Kidney (tissue), 14 donors: ENCODE measurements around the gene NAPSA. TPM values are rescaled to one million over a fixed set of nuclear protein-coding genes. Genes with fewer than 3 reads are reported as not detected.

Source experiments
- DNase-seq, 5 donors: peaks; one replicate each; pipeline ENCODE4 v3.0.0-alpha.2; 2013 to 2020
- FAIRE-seq: peaks from 2 replicates; lab custom pipeline; 2012; peaks lifted over from hg19 to GRCh38; lab: Jason Lieb, UNC
- H3K27ac ChIP-seq, 2 donors: one replicate each; pipeline ENCODE4 v1.7.0; 2013; ENCODE audit warnings: low read depth in 2 of 2, low read length in 2 of 2, inconsistent platforms in 1 of 2
- H3K27me3 ChIP-seq: one replicate; pipeline ENCODE4 v1.7.1; 2013; ENCODE audit warnings: low read length, inconsistent platforms; ENCODE audit not compliant: control insufficient read depth, insufficient read depth
- H3K36me3 ChIP-seq, 3 donors: one replicate each; pipeline versions ENCODE4 v1.7.0 to v1.7.1; 2013; ENCODE audit warnings: low read length in 3 of 3, control low read depth in 1 of 3, inconsistent platforms in 1 of 3; ENCODE audit not compliant: insufficient read depth in 3 of 3, control insufficient read depth in 2 of 3
- H3K4me1 ChIP-seq, 3 donors: one replicate each; pipeline versions ENCODE4 v1.7.0 to v1.7.1; 2013; ENCODE audit warnings: low read length in 3 of 3, inconsistent platforms in 1 of 3, low read depth in 1 of 3; ENCODE audit not compliant: control insufficient read depth in 2 of 3, insufficient read depth in 2 of 3
- H3K4me3 ChIP-seq, 3 donors: one replicate each; pipeline versions ENCODE4 v1.7.0 to v1.8.1; 2013; ENCODE audit warnings: low read length in 3 of 3, control low read depth in 1 of 3, inconsistent platforms in 1 of 3
- H3K9ac ChIP-seq, 3 donors: one replicate each; pipeline versions ENCODE4 v1.7.0 to v1.7.1; 2013; ENCODE audit warnings: low read length in 3 of 3, control low read depth in 1 of 3, inconsistent platforms in 1 of 3
- H3K9me3 ChIP-seq, 3 donors: one replicate each; pipeline versions ENCODE4 v1.7.0 to v1.7.1; 2013; ENCODE audit warnings: low read length in 3 of 3, control low read depth in 1 of 3, inconsistent platforms in 1 of 3; ENCODE audit not compliant: control insufficient read depth in 2 of 3, insufficient read depth in 1 of 3
- intact Hi-C: fragments of 100-400 bp; cut with DNase I; formaldehyde crosslinking; loops from one replicate; pipeline ENCODE4 v1.11.1; 2022
- polyA plus RNA-seq: library from polyadenylated mRNA; stranded (reverse); fragments of 350-450 nt; fragmentation: Illumina TruSeq; extraction: RNeasy Lipid Tissue Mini Kit (QIAGEN cat#74804); gene quantifications from one replicate; pipeline ENCODE4 v1.2.3, GENCODE V29; 2014; ENCODE audit warnings: low read depth, low replicate concordance; ENCODE audit not compliant: insufficient read depth
- total RNA-seq: library from RNA; stranded (reverse); fragmentation: NEBNext Ultra II Directional; extraction: Animal tissue kit (Norgen Biotek cat#: 25700); gene quantifications from one replicate; pipeline ENCODE4 v1.2.1, GENCODE V29; 2021
- TF ChIP-seq, protein P1 (sequence below): IDR thresholded peaks from 3 replicates; pipeline ENCODE4 v1.5.1; 2012; ENCODE audit warnings: mild to moderate bottlenecking, moderate library complexity, borderline replicate concordance; ENCODE audit not compliant: insufficient read depth; ENCODE audit errors: extremely low read depth
- donor health status: control.
- donor health status: control.
- donor health status: control.
- donor health status: control.
- donor health status: control.
- donor health status: DM: yes; HTN: yes; CAD: no.
- donor health status: Normal renal cell carcinoma (clear cell type).

Gene NAPSA
- total and polyA plus RNA-seq, 2 donors from 2014 or later: 217 to 268 TPM

GRCh38 chr19:50326101-50326664 lies 39.3 kb downstream of the NAPSA start:
- peak overlapping the region in 2 of 3 donors; percentile 51 to 71 for H3K4me3 ChIP-seq
- H3K9me3 ChIP-seq: no peaks in the 10 kb centered on the region
- H3K9ac ChIP-seq: no peak overlapping the region
- TF ChIP-seq, protein P1, sequence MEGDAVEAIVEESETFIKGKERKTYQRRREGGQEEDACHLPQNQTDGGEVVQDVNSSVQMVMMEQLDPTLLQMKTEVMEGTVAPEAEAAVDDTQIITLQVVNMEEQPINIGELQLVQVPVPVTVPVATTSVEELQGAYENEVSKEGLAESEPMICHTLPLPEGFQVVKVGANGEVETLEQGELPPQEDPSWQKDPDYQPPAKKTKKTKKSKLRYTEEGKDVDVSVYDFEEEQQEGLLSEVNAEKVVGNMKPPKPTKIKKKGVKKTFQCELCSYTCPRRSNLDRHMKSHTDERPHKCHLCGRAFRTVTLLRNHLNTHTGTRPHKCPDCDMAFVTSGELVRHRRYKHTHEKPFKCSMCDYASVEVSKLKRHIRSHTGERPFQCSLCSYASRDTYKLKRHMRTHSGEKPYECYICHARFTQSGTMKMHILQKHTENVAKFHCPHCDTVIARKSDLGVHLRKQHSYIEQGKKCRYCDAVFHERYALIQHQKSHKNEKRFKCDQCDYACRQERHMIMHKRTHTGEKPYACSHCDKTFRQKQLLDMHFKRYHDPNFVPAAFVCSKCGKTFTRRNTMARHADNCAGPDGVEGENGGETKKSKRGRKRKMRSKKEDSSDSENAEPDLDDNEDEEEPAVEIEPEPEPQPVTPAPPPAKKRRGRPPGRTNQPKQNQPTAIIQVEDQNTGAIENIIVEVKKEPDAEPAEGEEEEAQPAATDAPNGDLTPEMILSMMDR: no peak
- no peak overlapping the region for H3K27ac ChIP-seq
- peaks cover 0 to 14% (median 0%) of the 10 kb centered on the region in 3 donors for H3K4me1 ChIP-seq
- intact Hi-C loops: no loop called here
- H3K27me3 ChIP-seq: peaks cover 9% of the 10 kb centered on the region
- DNase-seq (peak in 1 of 5 donors; percentile 67), FAIRE-seq (no peak)
- no peaks in the 10 kb centered on the region for H3K36me3 ChIP-seq

DNA sequence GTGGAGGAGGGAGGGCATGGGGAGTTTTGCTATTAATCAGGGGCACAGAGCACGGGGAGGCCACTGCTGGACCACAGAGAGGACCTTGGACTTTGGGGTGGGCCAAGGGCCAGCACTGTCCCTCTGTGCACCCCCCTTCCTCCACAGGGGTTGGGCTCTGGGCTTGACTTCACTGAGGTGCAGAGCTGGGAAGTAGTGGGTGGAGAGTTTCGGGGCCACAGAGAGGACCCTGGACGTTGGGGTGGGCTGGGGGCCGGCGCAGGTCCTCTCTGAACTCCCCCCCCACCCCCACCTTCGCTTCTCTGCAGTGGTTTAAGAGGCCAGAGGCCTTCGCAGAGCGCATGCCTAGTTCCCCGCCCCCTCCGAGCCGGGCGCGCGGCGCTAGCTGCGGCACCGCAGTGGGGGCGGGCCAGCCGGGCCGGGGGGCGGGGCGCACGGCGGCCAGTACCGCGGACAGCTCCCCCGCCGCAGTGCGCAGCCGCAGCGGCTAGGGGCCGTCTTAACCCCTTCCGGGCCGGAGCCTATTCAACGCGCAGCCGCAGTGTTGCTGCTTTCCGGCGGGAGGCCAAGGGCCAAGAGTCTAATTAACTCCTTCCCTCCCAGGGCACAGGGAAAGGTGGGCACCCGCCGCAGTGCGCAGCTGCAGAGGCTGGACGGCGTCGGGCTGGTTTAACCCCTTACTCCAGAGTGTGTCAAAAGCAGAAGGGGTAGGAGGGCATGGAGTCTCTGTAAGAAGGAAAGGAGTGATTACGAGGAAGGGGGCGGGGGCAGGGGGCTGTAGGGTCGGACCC lies 39.9 kb downstream of the NAPSA start:
- TF ChIP-seq, protein P1: no peak
- DNase-seq (peak; percentile 85 to 94 (median 86)), FAIRE-seq (no peak)
- Histone ChIP-seq H3K9me3 (no peaks in the 10 kb centered on the region), H3K27ac (no peak overlapping the region), H3K9ac (no peak overlapping the region), H3K4me3 (peak overlapping the region in 2 of 3 donors; percentile 51 to 71), H3K36me3 (no peaks in the 10 kb centered on the region), H3K27me3 (peaks cover 9% of the 10 kb centered on the region), H3K4me1 (peaks cover 0 to 13% (median 0%) of the 10 kb centered on the region in 3 donors)
- intact Hi-C loops: no loop called here

DNA sequence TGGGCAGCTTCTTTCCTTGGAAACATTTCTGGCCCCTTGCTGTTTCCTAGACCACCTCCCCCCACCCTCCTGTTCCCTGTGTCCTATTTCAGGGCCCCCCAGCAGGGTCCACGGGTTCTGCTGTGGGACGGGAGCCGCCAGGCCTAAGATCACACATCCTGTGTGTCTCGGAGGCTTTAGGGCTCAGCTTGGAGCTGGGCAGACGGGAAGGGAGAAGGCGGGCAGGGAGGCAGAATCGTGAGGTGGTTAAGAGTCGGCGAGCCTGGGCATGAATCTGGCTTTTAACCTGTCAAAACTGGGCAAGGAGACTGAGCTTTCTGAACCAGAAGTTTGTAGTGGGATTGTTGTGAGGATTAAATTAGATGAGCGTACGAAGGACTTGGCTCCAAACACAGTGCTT lies 41.1 kb downstream of the NAPSA start:
- Histone ChIP-seq H3K4me3 (no peak overlapping the region), H3K9me3 (no peaks in the 10 kb centered on the region), H3K27me3 (peaks cover 9% of the 10 kb centered on the region), H3K9ac (no peak overlapping the region), H3K27ac (no peak overlapping the region), H3K4me1 (peaks cover 0 to 6% (median 0%) of the 10 kb centered on the region in 3 donors), H3K36me3 (no peaks in the 10 kb centered on the region)
- FAIRE-seq (no peak), DNase-seq (no peak)
- TF ChIP-seq, protein P1: no peak
- intact Hi-C loops: no loop called here
